Stomach (tissue), 4 donors: ENCODE data around the gene PERCC1.

Experiments used
- EP300 ChIP-seq: sonication (generic); formaldehyde crosslinking; IDR thresholded peaks from one replicate; pipeline ENCODE4 v1.6.1; 2017; ENCODE audit warnings: antibody characterized with exemption
- POLR2A ChIP-seq, 4 donors: fragments of 450-650 bp; IDR thresholded peaks; one replicate each; pipeline ENCODE4 v1.6.1; 2016; ENCODE audit warnings: antibody characterized with exemption in 4 of 4, control low read depth in 2 of 4, mild to moderate bottlenecking in 1 of 4, moderate library complexity in 1 of 4
- POLR2AphosphoS5 ChIP-seq, 3 donors: sonication (generic); formaldehyde crosslinking; IDR thresholded peaks; one replicate each; pipeline ENCODE4 v1.6.1; 2016; ENCODE audit warnings: antibody characterized with exemption in 3 of 3
- TF ChIP-seq, protein P1 (sequence below), 7 experiments: fragments of 450-650 bp in 4 of 7; fragments of 200-600 bp in 3 of 7; sonication (generic) in 3 of 7; IDR thresholded peaks; one replicate each; pipeline ENCODE4 v1.5.1; 2016 to 2019; ENCODE audit warnings: antibody characterized with exemption in 7 of 7, control low read depth in 2 of 7, mild to moderate bottlenecking in 1 of 7

DNA sequence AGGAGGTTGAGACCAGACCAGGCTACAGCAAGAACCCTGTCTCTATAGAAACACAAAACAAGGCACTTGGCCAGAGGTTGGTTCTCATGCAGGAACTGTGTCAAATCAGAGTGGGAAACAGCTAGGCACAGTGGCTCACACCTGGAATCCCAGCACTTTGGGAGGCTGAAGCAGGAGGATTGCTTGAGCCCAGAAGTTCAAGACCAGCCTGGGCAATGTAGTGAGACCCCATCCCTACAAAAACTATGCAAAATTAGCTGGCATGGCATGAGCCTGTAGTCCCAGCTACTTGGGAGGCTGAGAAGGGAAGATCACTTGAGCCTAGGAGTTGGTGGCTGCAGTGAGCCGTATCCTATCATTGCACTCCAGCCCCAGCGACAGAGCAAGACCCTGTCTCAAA is 18.0 kb upstream of the PERCC1 start:
- TF ChIP-seq, protein P1, sequence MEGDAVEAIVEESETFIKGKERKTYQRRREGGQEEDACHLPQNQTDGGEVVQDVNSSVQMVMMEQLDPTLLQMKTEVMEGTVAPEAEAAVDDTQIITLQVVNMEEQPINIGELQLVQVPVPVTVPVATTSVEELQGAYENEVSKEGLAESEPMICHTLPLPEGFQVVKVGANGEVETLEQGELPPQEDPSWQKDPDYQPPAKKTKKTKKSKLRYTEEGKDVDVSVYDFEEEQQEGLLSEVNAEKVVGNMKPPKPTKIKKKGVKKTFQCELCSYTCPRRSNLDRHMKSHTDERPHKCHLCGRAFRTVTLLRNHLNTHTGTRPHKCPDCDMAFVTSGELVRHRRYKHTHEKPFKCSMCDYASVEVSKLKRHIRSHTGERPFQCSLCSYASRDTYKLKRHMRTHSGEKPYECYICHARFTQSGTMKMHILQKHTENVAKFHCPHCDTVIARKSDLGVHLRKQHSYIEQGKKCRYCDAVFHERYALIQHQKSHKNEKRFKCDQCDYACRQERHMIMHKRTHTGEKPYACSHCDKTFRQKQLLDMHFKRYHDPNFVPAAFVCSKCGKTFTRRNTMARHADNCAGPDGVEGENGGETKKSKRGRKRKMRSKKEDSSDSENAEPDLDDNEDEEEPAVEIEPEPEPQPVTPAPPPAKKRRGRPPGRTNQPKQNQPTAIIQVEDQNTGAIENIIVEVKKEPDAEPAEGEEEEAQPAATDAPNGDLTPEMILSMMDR (IDR thresholded peaks at IDR 0.05): no peak
- TF ChIP-seq EP300 (no peak), POLR2AphosphoS5 (IDR thresholded peaks at IDR 0.05) (no peak), POLR2A (IDR thresholded peaks at IDR 0.05) (no peak)
